ENCODE measurements around the gene CRYBG3.
A peak's percentile ranks its signal among the peaks of the same experiment; 100 is the strongest.

The CRYBG3 gene

DNA sequence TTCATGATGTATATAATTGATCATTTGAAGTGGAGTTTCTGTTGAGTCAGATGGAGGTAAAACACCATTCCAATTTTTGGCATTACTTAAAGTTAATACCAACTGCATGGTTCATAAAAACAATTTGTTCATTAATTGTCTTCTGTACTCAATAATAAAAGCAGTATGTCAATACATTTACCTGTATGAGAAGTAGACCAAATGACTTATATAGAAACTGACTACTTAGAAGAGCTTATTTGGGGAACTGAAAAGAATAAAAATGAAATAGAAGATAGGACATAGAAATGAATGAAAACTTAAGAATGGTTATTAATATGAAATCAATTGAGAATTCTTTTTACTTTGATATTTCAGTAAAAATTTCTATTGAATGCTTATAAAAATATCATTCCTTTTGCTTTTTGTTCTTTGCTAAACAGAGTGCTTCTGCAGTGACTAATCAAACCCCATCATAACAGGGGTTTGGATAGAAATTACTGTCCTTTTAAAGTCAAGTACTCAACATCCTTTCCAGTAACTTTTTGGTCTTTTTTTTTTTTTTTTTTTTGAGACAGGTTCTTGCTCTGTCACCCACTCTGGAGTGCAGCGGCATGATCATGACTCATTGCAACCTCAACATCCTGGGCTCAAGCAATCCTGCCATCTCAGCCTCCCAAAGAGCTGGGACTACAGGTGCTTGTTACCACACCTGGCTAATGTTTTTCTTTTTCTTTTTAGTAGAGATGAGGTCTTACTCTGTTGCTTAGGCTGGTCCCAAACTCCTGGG lies 6.5 kb upstream of the CRYBG3 start:
- TF ChIP-seq, protein P1, sequence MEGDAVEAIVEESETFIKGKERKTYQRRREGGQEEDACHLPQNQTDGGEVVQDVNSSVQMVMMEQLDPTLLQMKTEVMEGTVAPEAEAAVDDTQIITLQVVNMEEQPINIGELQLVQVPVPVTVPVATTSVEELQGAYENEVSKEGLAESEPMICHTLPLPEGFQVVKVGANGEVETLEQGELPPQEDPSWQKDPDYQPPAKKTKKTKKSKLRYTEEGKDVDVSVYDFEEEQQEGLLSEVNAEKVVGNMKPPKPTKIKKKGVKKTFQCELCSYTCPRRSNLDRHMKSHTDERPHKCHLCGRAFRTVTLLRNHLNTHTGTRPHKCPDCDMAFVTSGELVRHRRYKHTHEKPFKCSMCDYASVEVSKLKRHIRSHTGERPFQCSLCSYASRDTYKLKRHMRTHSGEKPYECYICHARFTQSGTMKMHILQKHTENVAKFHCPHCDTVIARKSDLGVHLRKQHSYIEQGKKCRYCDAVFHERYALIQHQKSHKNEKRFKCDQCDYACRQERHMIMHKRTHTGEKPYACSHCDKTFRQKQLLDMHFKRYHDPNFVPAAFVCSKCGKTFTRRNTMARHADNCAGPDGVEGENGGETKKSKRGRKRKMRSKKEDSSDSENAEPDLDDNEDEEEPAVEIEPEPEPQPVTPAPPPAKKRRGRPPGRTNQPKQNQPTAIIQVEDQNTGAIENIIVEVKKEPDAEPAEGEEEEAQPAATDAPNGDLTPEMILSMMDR (IDR thresholded peaks at IDR 0.05; ENCODE audit: borderline replicate concordance, insufficient read depth, low read depth, low read length) = no peak
- H3K4me3 ChIP-seq (ENCODE audit: low read depth, low read length) = no peak overlapping the region

DNA sequence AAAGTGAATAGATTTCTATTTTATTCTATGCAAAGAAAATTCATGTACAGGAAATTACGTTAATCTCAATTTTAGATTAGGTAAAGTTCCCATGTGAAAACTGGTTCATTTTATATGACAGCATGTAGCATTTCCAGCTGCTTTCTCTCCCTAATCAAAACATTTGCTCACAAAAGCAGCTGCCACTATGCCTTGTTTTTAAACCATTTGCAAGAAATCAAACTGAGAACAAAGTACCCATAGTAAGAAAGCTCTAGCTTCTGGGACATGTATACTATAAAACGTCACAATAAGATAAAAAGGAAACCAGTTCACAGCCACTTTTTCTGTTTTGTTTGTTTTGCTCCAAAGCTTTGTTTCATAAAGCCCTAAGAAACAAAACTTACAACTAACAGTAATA lies 5.0 kb upstream of the CRYBG3 start:
- TF ChIP-seq, protein P1 (IDR thresholded peaks at IDR 0.05; ENCODE audit: borderline replicate concordance, insufficient read depth, low read depth, low read length) = no peak
- H3K4me3 ChIP-seq (ENCODE audit: low read depth, low read length) = no peak overlapping the region

DNA sequence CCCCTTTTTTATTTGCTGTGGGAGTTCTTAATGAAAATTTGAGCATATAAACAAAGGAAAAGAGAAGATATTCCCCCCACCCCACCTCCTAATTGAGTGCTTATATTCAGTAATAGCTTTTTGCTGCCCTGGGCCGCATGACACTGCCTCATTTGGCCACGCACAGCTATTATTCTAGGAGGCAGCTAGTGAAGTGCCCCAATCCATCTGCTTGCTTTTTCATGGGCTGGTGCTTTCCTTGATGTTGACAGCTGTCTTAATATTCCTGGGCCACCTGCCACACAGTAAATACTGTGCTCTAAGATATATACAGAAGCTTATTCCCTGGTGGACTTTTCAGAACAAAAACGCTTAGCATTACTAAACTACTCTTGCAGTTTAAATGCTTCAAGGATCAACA lies 3.8 kb upstream of the CRYBG3 start:
- TF ChIP-seq, protein P1 (IDR thresholded peaks at IDR 0.05; ENCODE audit: borderline replicate concordance, insufficient read depth, low read depth, low read length) = no peak
- H3K4me3 ChIP-seq (ENCODE audit: low read depth, low read length) = no peak overlapping the region

DNA sequence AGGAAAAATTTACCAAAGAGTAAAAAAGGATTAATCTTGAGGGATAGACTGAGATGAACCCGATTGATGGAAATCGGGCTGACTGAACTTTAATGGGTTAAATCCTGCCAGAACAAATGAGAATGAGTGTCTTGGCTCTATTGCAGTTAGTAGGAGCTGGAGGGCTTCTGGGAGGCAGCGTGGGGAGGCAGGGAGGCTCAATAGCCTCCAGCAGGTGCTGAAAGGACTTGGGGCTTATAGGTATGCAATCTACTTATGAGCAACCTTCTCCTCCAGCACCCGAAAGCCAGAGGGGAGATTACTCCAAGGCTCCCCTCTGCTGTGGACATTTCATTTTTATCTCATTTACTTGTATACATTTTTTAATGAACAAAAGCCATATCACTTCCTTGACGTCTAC lies 1.0 kb upstream of the CRYBG3 start:
- TF ChIP-seq, protein P1 (IDR thresholded peaks at IDR 0.05; ENCODE audit: borderline replicate concordance, insufficient read depth, low read depth, low read length) = no peak
- H3K4me3 ChIP-seq (ENCODE audit: low read depth, low read length) = no peak overlapping the region

DNA sequence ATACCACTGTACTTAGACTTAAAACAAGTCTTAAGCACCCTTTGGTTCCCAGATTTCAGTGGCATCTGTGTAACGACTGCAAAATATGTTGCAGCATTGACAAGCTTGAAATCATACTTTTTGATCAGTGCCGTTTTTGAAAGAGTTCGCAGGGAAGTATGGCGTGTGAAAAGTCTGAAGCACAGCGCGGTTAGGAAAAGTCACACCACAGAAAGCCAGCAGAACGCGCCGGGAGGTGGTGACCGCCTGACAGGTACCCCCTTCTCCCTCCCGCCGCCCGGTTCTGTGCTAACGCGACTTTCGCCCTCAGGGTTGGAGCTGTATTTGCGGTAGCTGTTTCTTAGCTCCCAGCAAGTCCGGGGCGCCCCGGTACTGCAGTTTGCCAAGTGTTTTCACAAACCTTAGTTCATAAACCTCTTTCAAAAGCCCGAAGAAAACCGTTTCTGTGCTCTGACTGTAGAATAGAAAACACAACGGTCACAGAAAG lies 481 bp upstream of the CRYBG3 start:
- TF ChIP-seq, protein P1 (IDR thresholded peaks at IDR 0.05; ENCODE audit: borderline replicate concordance, insufficient read depth, low read depth, low read length) = no peak
- H3K4me3 ChIP-seq (ENCODE audit: low read depth, low read length) = peak overlapping the region; percentile 73

DNA sequence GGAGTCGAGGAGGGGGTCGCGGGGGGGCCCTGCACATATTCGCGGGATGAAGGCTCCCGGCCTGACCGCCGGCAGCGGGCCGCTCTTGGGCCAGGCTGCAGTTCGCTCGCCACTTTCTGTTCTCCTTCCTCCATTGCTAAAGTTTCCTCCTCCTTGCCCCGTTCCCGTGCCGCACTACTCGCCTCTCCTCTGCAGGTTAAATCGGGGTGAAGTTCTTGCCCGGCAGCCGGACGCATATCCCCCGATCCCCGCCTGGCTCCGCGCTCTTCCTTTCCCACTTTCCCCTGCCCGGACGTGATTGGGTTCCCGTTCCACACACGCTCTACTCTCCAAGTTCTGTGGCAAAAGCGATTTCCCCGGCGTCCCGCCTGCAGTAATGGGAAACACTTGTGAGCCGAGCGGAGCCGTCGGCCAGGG lies 556 bp downstream of the CRYBG3 start:
- TF ChIP-seq, protein P1 (IDR thresholded peaks at IDR 0.05; ENCODE audit: borderline replicate concordance, insufficient read depth, low read depth, low read length) = no peak
- H3K4me3 ChIP-seq (ENCODE audit: low read depth, low read length) = peak overlapping the region; percentile 73

All from GM12875 (cell line).